HepG2 (cell line): ENCODE measurements around the gene EIF3L. TPM values are rescaled to one million over a fixed set of nuclear protein-coding genes. Genes with fewer than 3 reads are reported as not detected.

Source experiments
- AGO1 ChIP-seq: fragments of 200-400 bp; formaldehyde crosslinking; IDR thresholded peaks from 2 replicates; pipeline ENCODE4 v1.6.1; 2017; ENCODE audit warnings: mild to moderate bottlenecking, low read depth, low read length, moderate library complexity; ENCODE audit not compliant: poor library complexity, severe bottlenecking
- ASH2L ChIP-seq: fragments of 300-600, 200-600 bp; sonication (generic); IDR thresholded peaks from 2 replicates; pipeline ENCODE4 v1.7.0; 2017; ENCODE audit warnings: low read depth, mild to moderate bottlenecking, moderate library complexity, mixed read lengths, low read length; ENCODE audit not compliant: insufficient read length
- ATF1 ChIP-seq: IDR thresholded peaks from 2 replicates; pipeline ENCODE4 v1.6.1; 2016; ENCODE audit warnings: mild to moderate bottlenecking, control low read depth
- PHF20 ChIP-seq: sonication (generic); formaldehyde crosslinking; IDR thresholded peaks from 2 replicates; pipeline ENCODE4 v1.5.0; 2020; ENCODE audit warnings: mild to moderate bottlenecking, missing genetic modification reagents
- RCOR2 ChIP-seq: IDR thresholded peaks from 2 replicates; pipeline ENCODE4 v1.6.1; 2016; ENCODE audit warnings: missing biosample characterization, missing genetic modification reagents
- TAF15 ChIP-seq: fragments of 200-400 bp; formaldehyde crosslinking; IDR thresholded peaks from one replicate; pipeline ENCODE4 v1.6.1; 2018; ENCODE audit warnings: mild to moderate bottlenecking, low read depth, low read length; ENCODE audit not compliant: poor library complexity, severe bottlenecking
- YEATS4 ChIP-seq: sonication (generic); formaldehyde crosslinking; IDR thresholded peaks from 2 replicates; pipeline ENCODE4 v1.4.0; 2020; ENCODE audit warnings: missing genetic modification reagents, borderline replicate concordance
- ZFY ChIP-seq: sonication (generic); formaldehyde crosslinking; IDR thresholded peaks from 2 replicates; pipeline ENCODE4 v1.4.0; 2020; ENCODE audit warnings: missing genetic modification reagents
- ZNF383 ChIP-seq: sonication (generic); formaldehyde crosslinking; IDR thresholded peaks from 2 replicates; pipeline ENCODE4 v1.4.0; 2020; ENCODE audit warnings: missing genetic modification reagents, mild to moderate bottlenecking, borderline replicate concordance
- ZNF883 ChIP-seq: sonication (generic); formaldehyde crosslinking; IDR thresholded peaks from 2 replicates; pipeline ENCODE4 v1.5.1; 2020; ENCODE audit warnings: mild to moderate bottlenecking, missing genetic modification reagents; ENCODE audit errors: not compliant biosample characterization
- polyA plus RNA-seq, 8 experiments: library from polyadenylated mRNA; depleted of rRNA in 3 of 8; stranded (reverse) in 7 of 8; unstranded in 1 of 8; fragments of >200 nt; fragmentation: Illumina TruSeq in 4 of 8; extraction: Trizol in 4 of 8; gene quantifications; 2 replicates each; pipeline versions ENCODE4 v1.2.1 to v1.2.3, GENCODE V29; 2011 to 2016; ENCODE audit warnings: low read depth in 4 of 8, missing spikeins in 1 of 8, mixed read lengths in 1 of 8; ENCODE audit not compliant: insufficient read depth in 1 of 8
- total RNA-seq, 5 experiments: library from RNA; depleted of rRNA; stranded (reverse); fragments of >200 nt; fragmentation: Illumina TruSeq; extraction: Trizol; gene quantifications; 2 replicates each; pipeline ENCODE4 v1.2.3, GENCODE V29; 2016; ENCODE audit warnings: low read depth in 1 of 5
- TF ChIP-seq, protein P1 (sequence below): sonication (generic); formaldehyde crosslinking; IDR thresholded peaks from 2 replicates; pipeline ENCODE4 v1.4.0; 2020; ENCODE audit warnings: low read depth, missing genetic modification reagents
- TF ChIP-seq, protein P2 (sequence below): sonication (generic); formaldehyde crosslinking; IDR thresholded peaks from 2 replicates; pipeline ENCODE4 v1.5.1; 2020; ENCODE audit warnings: missing genetic modification reagents, mild to moderate bottlenecking, borderline replicate concordance
- TF ChIP-seq, protein P3 (sequence below): IDR thresholded peaks from 2 replicates; pipeline ENCODE4 v1.6.1; 2016; ENCODE audit warnings: mild to moderate bottlenecking
- TF ChIP-seq, protein P4 (sequence below): sonication (generic); formaldehyde crosslinking; IDR thresholded peaks from 2 replicates; pipeline ENCODE4 v1.5.0; 2020; ENCODE audit warnings: mild to moderate bottlenecking, missing genetic modification reagents
- TF ChIP-seq, protein P5 (sequence below): sonication (generic); formaldehyde crosslinking; IDR thresholded peaks from 2 replicates; pipeline ENCODE4 v1.9.0; 2021; ENCODE audit warnings: missing genetic modification reagents, borderline replicate concordance

The EIF3L gene
- total and polyA plus RNA-seq, 2 of the 13 experiments (the other 11 are each of a cell fraction or from before 2014, with no cell fraction given) = 514 to 793 TPM

DNA sequence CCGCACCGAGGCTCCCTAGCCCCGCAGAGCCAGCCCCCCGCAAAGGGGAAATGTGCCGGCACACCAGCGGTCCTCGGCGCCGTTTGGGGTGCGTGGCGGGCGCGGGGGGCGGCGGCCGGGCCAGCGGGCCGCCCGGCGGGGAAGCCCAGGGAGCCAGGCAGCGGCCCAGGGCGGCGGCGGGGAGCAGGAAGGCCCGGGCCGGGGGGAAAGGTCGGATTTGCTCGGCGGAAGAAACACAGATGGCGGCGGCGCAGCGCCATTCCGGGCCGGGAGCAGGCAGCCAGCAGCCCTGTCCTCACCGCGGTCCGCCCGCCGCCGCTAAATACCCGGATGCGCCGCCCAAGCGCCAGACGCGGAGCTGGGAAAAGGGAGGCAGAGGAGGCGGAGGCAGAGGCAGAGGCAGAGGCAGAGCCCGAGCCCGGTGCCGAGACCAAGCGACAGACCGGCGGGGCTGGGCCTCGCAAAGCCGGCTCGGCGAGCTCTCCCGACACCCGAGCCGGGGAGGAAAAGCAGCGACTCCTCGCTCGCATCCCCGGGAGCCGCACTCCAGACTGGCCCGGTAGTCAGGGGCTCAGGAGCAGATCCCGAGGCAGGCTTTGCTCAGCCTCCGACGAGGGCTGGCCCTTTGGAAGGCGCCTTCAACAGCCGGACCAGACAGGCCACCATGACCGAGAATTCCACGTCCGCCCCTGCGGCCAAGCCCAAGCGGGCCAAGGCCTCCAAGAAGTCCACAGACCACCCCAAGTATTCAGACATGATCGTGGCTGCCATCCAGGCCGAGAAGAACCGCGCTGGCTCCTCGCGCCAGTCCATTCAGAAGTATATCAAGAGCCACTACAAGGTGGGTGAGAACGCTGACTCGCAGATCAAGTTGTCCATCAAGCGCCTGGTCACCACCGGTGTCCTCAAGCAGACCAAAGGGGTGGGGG, 44.1 kb upstream of the EIF3L start (continued):
- TF ChIP-seq, protein P1, sequence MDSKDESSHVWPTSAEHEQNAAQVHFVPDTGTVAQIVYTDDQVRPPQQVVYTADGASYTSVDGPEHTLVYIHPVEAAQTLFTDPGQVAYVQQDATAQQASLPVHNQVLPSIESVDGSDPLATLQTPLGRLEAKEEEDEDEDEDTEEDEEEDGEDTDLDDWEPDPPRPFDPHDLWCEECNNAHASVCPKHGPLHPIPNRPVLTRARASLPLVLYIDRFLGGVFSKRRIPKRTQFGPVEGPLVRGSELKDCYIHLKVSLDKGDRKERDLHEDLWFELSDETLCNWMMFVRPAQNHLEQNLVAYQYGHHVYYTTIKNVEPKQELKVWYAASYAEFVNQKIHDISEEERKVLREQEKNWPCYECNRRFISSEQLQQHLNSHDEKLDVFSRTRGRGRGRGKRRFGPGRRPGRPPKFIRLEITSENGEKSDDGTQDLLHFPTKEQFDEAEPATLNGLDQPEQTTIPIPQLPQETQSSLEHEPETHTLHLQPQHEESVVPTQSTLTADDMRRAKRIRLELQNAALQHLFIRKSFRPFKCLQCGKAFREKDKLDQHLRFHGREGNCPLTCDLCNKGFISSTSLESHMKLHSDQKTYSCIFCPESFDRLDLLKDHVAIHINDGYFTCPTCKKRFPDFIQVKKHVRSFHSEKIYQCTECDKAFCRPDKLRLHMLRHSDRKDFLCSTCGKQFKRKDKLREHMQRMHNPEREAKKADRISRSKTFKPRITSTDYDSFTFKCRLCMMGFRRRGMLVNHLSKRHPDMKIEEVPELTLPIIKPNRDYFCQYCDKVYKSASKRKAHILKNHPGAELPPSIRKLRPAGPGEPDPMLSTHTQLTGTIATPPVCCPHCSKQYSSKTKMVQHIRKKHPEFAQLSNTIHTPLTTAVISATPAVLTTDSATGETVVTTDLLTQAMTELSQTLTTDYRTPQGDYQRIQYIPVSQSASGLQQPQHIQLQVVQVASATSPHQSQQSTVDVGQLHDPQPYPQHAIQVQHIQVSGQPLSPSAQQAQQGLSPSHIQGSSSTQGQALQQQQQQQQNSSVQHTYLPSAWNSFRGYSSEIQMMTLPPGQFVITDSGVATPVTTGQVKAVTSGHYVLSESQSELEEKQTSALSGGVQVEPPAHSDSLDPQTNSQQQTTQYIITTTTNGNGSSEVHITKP = peak; percentile 47
- TF ChIP-seq ASH2L (no peak), YEATS4 (CRISPR knock-in tag) (peak; percentile 79), ZNF383 (no peak), TAF15 (peak; percentile 87), ZNF883 (CRISPR knock-in tag) (no peak), ATF1 (CRISPR knock-in tag) (no peak), PHF20 (CRISPR knock-in tag) (peak; percentile 53; the same call in 1 of the 2 replicates), AGO1 (no peak), RCOR2 (CRISPR knock-in tag) (no peak), ZFY (CRISPR knock-in tag) (peak; percentile 81)
- TF ChIP-seq, protein P2, sequence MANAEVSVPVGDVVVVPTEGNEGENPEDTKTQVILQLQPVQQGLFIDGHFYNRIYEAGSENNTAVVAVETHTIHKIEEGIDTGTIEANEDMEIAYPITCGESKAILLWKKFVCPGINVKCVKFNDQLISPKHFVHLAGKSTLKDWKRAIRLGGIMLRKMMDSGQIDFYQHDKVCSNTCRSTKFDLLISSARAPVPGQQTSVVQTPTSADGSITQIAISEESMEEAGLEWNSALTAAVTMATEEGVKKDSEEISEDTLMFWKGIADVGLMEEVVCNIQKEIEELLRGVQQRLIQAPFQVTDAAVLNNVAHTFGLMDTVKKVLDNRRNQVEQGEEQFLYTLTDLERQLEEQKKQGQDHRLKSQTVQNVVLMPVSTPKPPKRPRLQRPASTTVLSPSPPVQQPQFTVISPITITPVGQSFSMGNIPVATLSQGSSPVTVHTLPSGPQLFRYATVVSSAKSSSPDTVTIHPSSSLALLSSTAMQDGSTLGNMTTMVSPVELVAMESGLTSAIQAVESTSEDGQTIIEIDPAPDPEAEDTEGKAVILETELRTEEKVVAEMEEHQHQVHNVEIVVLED (CRISPR knock-in tag) = peak; percentile 54
- TF ChIP-seq, protein P3, sequence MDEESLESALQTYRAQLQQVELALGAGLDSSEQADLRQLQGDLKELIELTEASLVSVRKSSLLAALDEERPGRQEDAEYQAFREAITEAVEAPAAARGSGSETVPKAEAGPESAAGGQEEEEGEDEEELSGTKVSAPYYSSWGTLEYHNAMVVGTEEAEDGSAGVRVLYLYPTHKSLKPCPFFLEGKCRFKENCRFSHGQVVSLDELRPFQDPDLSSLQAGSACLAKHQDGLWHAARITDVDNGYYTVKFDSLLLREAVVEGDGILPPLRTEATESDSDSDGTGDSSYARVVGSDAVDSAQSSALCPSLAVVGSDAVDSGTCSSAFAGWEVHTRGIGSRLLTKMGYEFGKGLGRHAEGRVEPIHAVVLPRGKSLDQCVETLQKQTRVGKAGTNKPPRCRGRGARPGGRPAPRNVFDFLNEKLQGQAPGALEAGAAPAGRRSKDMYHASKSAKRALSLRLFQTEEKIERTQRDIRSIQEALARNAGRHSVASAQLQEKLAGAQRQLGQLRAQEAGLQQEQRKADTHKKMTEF (CRISPR knock-in tag) = peak; percentile 64
- TF ChIP-seq, protein P4, sequence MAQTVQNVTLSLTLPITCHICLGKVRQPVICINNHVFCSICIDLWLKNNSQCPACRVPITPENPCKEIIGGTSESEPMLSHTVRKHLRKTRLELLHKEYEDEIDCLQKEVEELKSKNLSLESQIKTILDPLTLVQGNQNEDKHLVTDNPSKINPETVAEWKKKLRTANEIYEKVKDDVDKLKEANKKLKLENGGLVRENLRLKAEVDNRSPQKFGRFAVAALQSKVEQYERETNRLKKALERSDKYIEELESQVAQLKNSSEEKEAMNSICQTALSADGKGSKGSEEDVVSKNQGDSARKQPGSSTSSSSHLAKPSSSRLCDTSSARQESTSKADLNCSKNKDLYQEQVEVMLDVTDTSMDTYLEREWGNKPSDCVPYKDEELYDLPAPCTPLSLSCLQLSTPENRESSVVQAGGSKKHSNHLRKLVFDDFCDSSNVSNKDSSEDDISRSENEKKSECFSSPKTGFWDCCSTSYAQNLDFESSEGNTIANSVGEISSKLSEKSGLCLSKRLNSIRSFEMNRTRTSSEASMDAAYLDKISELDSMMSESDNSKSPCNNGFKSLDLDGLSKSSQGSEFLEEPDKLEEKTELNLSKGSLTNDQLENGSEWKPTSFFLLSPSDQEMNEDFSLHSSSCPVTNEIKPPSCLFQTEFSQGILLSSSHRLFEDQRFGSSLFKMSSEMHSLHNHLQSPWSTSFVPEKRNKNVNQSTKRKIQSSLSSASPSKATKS (CRISPR knock-in tag) = no peak
- TF ChIP-seq, protein P5, sequence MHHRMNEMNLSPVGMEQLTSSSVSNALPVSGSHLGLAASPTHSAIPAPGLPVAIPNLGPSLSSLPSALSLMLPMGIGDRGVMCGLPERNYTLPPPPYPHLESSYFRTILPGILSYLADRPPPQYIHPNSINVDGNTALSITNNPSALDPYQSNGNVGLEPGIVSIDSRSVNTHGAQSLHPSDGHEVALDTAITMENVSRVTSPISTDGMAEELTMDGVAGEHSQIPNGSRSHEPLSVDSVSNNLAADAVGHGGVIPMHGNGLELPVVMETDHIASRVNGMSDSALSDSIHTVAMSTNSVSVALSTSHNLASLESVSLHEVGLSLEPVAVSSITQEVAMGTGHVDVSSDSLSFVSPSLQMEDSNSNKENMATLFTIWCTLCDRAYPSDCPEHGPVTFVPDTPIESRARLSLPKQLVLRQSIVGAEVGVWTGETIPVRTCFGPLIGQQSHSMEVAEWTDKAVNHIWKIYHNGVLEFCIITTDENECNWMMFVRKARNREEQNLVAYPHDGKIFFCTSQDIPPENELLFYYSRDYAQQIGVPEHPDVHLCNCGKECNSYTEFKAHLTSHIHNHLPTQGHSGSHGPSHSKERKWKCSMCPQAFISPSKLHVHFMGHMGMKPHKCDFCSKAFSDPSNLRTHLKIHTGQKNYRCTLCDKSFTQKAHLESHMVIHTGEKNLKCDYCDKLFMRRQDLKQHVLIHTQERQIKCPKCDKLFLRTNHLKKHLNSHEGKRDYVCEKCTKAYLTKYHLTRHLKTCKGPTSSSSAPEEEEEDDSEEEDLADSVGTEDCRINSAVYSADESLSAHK (CRISPR knock-in tag) = no peak
